ENCODE results near the gene FUT7.
"Not testable (repeated sequence)": the region's sequence is repeated elsewhere in the genome, so short reads cannot be mapped to it uniquely, and the experiment has no call there.

FUT7 gene

DNA sequence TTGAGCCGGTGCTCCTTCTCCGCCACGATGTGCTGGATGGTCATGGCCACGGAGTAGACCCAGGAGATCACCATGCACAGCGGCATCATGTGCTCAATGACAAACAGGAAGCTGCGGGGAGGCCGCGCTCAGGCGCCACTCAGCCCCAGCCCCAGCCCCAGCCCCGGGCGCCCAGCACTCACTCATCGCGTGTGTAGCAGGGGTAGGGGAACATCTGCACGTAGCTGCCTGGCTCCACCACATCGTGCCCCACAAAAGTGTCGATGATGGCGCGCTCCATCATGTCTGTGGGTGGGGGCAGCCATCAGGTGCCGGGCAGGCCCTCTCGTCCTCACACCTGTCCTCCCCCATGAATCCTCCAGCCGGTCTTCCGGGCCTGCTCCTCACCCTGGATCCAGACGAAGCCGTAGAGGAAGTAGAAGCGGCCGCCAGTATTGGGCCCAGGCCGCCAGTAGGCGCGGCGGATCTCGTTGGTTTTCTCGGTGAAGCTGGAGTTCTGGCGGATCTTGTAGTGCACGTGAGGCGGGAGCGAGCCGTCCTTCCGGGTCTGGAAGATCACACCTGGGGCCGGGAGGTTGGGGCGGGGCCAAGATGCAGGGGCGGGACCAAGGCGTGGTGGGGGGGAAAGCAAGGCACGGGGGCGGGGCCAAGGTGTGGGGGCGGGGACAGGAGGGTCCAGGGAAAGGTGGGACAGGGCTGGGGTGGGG, 13.9 kb downstream of the FUT7 start:
- no peak for DNase-seq

DNA sequence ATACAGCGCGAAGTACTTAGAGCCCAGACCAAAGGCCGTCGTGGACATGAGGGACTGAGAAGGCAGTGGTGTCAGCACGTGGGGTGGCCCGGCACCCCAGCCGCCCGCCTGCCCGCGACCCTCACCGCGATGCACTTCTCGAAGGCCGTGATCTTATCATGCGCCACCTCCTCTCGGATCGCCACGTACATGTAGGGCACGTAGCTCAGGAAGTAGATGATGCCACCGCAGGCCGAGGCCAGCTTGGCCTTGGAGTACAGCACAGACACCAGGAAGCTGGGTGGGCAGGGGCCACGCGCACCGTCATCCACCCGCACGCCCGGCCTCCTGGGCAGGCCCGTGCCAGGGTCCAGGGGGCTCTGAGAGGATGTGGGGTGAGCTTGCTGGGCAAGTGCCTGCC, 14.8 kb downstream of the FUT7 start:
- DNase-seq, result no peak

DNA sequence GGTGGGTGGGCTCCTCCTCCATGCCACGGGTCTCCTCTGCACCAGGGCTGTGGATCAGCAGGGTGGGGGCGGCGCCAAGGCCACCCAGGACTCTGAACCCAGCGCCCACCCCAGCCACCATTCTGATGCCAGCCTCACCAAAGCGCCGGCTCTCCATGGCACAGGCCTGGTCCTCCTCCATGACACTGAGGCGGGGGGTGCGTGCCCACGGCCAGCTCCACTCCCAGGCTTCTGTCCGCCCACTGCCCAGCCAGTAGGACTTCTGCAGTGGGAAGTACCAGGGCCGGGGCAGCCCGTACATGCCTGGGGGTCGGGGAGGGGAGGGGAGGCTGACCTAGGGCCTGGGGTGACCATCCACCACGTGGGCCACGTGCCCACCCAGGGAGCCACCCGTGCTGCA, 15.5 kb downstream of the FUT7 start:
- DNase-seq, result no peak

DNA sequence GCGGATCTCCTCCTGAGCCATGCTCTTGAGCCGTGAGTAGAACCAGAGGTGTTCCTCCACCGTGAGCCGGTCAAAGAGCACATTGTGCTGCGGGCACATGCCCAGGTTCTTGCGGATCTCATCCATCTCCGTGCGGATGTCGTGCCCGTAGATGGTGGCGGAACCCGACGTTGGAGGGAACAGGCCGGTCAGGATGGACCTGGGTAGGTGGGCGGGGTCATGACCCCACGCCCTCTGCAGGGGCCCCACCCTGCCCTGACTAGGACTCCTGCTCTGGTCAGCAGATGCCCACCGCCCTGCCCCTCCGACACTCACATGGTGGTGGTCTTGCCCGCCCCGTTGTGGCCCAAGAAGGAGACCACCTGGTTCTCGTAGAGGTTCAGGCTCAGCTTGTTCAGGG, 15.9 kb downstream of the FUT7 start:
- DNase-seq, result no peak

DNA sequence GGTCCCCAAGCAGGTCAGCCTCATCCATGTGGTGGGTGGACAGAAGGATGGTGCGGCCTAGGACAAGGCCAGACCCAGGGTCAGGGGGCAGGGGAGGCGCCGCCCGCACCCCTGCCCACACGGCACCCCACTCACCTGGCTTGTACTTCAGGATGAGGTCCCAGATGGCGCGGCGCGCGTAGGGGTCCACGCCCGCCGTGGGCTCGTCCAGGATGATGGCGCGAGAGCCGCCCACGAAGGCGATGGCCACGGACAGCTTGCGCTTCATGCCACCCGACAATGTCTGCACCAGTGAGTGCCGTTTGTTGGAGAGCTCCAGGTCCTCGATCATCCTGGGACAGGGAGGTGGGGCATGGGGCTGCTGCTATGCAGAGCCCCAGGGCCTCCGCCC, 16.4 kb downstream of the FUT7 start:
- no peak for DNase-seq

DNA sequence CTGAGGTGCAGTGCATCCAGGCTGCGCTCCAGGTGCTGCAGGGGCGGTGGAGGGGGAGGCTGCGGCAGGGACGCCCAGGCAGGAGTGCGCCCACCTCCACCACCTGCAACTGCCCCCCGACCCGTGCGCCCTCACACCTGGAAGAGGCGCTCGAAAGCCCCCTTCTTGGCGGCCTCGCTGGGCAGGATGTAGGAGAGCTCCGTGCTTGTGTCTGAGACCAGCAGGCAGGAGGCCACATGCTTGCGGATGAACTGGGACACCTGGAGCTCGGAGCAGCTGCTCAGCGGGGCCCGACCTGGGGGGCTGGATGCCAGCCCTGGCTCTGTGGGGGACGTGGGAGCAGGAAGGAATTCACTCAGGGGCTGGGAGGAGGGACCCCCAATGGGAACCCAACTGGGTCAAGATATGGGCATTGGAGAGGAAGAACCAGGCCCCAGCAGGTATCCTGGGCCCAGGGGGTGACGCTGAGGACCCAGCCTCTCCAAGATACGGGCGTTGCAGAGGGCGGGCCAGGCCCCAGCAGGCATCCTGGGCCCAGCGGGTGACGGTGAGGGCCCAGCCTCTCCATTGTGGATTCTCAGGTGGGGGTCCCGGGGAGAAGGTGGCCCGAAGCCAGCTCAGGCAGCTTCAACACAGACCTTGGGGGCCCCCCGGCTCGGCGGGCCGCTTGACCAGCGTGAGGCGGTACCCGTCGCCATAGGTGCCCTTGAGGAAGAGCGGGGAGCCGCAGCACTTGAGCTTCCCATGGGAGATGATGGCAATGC, 16.9 kb downstream of the FUT7 start:
- DNase-seq, result no peak

DNA sequence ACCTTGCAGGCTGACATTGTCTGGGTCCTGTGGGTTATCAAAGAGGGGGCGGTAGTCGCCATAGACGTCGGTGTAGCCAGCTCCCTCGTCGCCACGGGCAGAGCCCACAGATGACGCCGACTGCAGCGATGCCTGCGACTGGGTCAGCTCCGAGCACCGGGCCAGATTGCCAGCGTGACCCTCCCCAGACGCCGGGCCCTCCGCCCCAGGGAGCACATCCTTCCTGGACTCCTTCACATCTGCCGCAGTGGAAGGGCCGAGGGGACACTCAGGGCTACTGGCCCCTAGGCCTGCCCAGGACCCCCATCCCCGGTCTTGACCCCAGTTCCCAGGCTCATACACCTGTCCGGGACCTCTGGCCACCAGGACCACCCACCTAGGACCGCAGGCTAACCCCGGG, 17.7 kb downstream of the FUT7 start:
- DNase-seq, result no peak

DNA sequence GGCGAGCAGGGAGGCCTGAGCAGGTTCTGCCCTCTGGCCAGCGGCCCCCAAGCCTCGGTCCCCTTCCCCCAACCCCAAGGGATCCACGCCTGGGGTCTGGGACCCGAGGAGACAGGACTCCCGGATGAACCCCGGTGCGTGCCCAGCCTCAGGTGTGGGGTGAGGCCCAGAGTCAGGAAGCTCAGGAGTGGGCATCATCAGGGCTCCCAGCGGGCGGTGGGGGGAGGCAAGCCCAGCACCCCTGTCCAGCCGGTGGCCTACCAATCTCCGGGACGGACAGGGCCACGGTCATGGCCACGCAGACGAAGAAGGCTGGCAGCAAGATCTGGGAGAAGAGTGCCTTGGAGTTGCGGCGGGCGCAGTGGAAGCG, 18.3 kb downstream of the FUT7 start:
- DNase-seq, result no peak

DNA sequence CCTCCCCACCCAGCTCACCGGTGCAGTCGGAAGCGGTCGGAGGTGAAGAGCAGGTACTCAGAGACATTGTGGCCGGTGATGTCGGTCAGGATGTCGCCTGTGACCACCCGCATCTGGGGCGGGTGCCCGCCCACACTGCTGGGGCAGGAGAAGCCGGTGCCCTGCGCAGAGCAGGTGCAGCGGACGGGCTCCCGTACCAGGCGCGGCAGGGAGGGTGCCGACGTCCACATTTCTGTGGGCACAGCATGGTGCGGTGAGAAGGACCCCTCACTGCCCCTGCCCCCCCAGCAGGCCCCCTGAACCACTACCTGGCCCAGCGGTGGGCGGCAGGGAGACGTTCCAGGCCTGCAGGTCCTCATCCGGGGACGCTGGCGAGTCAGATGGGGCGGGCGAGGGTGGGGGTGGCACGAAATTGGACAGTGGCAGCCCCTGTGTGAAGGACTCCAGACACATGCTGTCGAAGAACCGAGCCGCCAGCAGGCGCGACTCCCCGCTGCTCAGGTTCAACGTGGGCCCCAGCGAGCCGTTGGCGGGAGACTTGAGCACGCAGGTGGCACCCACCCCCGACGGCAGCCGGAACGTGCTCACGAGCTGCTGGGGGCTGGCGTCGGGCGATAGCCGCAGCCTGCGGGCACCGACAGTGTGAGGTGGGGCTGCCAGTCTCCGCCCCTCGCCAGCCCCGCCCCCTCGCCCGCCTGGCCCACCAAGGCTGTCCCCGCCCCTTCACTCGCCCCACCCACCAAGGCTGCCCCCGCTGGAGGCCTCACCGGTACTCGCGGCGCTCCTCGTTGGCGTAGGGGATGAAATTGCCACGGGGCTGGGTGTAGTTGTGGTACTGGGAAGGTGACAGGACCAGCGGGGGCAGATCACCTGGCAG, 19.0 kb downstream of the FUT7 start:
- DNase-seq, result no peak

DNA sequence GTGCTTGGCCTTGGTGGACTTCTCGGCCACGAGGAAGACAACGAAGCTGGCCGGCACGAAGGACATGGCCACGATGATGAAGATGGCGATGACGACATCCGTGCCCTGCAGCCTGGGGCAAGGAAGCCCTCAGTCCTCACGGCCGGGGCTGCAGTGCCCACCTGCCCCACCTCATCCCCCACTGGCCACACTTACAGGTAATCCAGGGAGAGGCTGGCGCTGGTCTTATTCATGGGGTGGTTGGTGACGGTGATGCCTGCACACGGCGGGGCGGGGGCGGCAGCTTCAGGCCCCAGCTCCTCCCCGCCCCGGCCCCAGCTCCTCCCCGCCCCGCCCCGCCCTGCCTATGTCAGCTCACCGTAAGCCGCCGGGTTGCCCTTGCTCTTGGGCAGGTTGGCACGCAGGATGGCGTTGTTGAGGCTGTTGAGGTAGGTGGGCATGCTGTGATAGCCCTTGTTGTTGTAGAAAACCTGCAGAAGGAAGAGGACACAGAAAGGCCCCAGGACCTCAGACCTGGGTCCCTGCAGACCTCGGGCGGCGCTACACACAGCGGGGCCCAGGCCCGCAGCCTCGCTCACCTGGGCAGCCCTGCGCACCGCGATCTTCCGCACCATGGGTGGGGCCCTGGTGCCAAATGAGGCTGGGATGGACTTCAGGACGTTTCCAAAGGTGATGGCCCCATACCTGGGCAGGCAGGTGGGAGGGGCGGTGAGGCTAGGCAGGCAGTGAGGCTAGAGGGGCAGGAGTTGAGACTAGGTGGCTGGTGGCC, 19.8 kb downstream of the FUT7 start:
- no peak for DNase-seq

DNA sequence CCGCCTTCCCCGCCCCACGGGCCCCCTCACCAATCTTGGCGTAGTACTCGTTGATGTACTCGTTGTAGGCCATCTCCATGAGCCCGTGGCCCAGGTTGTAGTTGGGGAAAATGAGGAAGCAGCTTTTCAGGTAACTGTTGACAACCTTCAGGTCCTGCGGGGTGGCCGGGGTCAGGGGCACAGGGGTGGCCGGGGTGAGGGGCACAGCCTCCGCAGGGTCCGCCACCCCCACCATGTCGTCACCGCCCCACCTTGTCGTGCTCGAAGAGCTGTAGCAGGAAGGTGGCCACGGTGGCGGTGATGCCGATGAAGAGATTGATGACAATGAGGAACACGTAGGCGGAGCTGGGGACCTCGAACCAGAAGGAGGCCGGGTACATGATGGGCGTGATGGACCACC, 20.7 kb downstream of the FUT7 start:
- no peak for DNase-seq

DNA sequence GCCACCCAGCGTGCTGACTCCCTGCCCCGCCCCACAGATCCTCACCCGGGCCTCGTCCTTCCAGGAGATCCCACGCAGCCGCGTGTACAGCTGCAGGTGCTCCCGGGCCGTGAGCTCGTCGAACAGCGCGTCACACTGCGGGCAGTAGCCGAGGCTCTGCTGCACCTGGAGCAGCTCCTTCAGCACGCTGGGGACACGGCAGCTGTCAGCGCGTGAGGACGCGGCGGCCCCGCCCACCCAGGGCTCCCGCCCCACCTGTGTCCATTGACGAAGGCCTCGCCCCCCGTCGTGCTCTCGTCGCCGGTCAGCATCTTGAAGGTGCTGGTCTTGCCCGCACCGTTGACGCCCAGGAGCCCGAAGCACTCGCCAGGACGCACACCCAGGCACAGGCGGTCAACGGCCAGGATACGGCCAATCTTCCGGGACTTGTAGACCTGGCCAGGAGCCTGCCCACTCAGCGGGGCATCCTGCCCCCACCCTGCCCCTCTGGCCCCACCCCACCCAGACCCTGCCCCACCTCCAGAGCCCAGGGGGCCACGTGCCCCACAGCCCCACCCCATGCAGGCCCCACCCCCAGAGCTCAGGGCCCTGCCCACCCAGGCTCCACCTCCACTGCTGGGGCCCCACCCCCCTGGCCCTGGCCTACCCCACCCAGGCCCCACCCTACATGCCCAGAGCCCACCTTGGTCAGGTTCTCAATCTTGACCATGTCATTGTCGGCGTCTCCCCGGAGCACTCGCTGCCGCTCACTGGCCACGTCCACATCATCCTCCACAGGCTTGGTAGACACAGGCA, 21.8 kb downstream of the FUT7 start:
- no peak for DNase-seq

DNA sequence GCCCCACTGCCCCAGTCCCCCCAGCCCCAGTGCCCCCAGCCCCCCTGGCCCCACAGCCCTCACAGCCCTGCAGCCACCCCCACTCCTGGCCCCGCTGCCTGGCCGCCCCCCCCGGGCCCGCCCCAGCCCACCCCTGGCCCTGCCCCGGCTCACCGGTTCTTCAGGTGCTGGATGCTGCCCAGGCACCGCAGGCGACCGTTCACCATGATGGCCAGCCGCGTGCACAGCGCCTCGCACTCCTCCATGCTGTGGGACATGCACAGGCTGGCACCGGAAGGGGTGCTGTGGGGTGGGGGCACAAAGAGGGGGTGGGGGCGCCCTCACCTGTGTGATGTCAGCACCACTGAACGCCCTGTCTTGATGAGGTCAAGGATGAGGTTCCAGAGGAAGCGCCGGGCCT, 22.7 kb downstream of the FUT7 start:
- no peak for DNase-seq

DNA sequence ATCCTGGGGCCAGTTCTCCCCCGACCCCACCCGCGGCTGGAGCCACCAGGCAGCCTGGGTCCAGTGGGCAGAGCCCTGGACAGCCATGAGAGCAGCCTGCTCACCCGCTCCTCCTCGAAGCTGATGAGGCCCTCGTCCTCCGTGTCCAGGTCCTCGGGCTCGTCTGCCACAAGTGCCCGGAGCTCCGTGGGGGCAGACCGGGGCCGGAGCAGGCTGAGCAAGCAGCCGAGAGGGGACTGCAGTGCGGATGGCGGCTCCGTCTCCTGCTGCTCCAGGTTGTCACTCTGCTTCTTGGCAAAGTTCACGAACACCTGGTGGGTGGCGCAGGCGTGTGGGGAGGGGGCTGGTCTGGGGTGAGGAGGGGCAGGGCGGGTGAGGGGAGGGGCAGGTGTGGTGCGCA, 23.6 kb downstream of the FUT7 start:
- DNase-seq, result no peak

DNA sequence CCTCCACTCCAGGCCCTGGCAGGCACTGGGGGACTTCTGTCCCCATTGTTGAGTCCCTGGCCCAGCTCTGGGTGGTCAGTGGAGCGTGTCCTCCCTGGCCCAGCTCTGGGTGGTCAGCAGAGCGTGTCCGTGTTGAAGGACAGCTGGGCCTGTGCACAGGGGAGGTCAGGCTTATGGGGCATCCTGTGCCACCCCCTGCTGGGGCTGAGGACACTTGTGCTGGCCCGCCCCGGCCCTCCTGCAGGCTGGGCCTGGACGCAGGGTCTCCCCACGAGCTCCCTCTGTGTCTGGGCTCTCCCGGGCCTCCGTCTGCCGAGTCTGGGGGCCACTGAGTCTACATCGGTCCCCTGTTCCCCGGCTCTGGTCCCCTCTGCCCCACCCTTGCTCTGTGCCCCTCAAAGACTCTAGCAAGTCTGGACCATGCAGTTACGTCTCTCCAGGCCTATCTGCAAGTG, 24.0 kb downstream of the FUT7 start:
- peak; percentile 27 for DNase-seq

DNA sequence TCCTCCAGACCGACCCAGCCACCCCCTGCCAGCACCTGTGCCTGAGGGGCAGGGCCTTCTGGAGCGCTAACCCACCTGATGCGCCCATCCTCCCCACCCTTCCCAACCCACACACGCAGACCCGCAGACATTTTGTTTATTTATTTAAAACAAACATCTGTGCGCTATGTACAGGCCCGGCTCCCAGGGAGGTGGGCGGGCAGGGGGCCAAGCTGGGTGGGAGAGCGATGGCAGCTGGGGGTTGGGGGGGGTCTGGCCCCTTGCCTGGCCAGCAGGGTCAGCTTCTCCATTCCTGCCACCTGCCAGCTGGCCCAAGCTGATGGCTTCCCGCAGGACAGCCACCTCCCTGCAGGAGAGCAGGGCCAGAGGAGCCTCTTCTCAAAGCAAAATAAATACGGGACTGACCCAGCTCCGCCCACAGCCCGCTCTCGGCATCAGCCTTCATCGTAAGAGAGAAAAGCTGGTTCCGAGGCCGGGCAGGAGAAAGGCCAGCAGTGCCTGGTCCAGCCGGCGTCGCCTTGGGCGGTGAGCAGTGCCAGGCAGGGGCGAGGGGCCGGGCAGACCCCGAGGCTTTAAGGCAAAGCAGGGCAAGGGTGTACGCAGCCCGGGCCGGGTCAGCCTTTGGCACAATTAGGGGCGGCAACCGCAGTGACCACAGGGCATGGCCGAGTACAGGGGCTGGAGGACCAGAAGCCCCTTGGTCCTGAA, 24.6 kb downstream of the FUT7 start:
- peak; percentile 26 for DNase-seq

DNA sequence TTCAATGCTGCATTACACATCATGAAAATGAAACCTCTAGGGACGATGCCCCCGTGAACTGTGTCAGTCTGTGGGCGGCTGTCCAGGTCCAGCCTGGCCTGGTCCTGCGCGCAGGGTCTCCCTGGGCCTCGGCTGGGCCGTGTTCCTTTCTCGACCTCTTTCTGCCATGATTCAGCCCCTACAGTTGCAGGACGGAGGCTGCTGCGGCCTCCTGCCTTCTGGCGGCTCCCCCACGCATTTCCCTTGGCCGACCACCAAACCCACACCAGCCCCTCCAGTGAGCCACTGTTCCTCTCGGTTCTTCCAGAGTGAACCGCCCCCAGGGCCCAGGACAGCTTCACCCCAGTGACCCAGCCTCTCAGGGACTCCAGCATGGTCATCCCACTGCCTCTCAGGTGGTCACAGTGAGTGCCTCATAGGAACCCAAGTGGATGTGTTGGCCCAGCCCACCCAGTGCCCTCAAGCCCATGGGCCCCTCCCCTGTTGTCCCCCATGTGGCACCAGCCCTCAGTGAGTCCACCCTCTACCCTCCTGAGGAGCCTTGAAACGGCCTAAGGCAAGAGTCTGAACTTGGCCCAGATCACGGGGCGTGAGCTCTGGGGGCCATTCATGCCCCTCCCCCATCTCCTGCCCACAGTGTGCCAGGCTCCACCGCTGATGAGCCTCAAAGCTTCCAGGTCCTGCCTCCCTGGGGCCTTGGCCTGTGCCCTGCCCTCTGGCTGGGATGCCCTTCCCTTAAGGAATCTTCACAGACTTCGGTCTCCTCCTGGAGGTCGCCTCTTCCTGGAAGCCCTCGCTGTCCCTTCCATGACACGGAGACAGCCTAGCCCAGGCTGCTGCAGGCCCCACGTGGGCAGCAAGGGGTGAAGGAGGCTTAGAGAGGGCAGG, 25.5 kb downstream of the FUT7 start:
- no peak for DNase-seq

DNA sequence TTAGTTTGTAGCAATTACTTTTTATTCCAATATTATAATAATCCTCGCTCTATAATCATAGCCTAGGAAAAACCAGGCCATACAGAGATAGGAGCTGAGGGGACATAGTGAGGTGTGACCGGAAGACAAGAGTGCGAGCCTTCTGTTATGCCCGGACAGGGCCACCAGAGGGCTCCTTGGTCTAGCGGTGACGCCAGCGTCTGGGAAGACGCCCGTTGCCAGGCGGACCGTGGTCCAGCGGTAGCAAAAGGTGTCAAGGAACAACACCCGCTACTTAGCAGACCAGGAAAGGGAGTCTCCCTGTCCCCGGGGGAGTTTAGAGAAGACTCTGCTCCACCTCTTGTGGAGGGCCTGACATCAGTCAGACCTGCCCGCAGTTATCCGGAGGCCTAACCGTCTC, 27.6 kb downstream of the FUT7 start:
- DNase-seq, result not testable (repeated sequence)

DNA sequence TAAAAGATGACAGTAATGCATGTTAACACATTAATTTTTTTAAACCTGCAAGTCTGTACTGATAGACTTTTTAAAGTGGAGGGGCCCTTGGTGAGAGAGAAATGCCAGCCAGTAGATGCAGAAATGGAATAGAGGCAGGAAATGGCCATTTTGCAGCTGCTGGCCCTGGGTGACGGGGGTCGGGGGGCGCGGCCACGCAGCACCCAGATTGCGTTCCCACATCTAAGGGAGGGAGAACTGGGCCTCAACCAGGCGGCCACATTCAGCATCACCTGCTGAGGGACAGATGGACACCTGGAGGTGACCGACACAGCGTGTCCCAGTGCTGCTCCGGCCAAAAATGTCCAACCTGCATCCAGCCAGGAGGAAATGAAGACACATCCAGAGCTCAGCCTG, 29.2 kb downstream of the FUT7 start:
- DNase-seq, result no peak
